H9 (cell line): ENCODE results near the gene CPLX1. TPM values are rescaled to one million over a fixed set of nuclear protein-coding genes. Genes with fewer than 3 reads are reported as not detected.

ENCODE experiments used
- DNase-seq: peaks from one replicate; pipeline ENCODE4 v3.0.0-alpha.2; 2017
- H2AFZ ChIP-seq: one replicate; pipeline ENCODE4 v1.6.1; 2013; ENCODE audit warnings: mild to moderate bottlenecking, low read length, control low read depth, moderate library complexity
- H2AK5ac ChIP-seq: 2 replicates; pipeline ENCODE4 v1.6.1; 2013; ENCODE audit warnings: low read length, control low read depth, mixed read lengths; ENCODE audit not compliant: insufficient read length
- H2BK120ac ChIP-seq: one replicate; pipeline ENCODE4 v1.6.1; 2013; ENCODE audit warnings: low read depth, mild to moderate bottlenecking, low read length, control low read depth, inconsistent platforms; ENCODE audit not compliant: poor library complexity, severe bottlenecking
- H2BK12ac ChIP-seq: 2 replicates; pipeline ENCODE4 v1.6.1; 2013; ENCODE audit warnings: low read length, control low read depth, mixed read lengths, low read depth; ENCODE audit not compliant: insufficient read length
- H2BK15ac ChIP-seq: 2 replicates; pipeline ENCODE4 v1.6.1; 2013; ENCODE audit warnings: low read depth, low read length, control low read depth
- H2BK20ac ChIP-seq: one replicate; pipeline ENCODE4 v1.6.1; 2013; ENCODE audit warnings: low read depth, mild to moderate bottlenecking, low read length, control low read depth, inconsistent platforms; ENCODE audit not compliant: poor library complexity, severe bottlenecking
- H2BK5ac ChIP-seq: 2 replicates; pipeline ENCODE4 v1.6.1; 2013; ENCODE audit warnings: low read length, control low read depth, mixed read lengths; ENCODE audit not compliant: insufficient read length
- H3K14ac ChIP-seq: 2 replicates; pipeline ENCODE4 v1.6.1; 2013; ENCODE audit warnings: low read length, control low read depth; ENCODE audit not compliant: insufficient read depth
- H3K18ac ChIP-seq: 2 replicates; pipeline ENCODE4 v1.6.1; 2013; ENCODE audit warnings: low read depth, mild to moderate bottlenecking, mixed read lengths, low read length, control low read depth; ENCODE audit not compliant: insufficient read length
- H3K23ac ChIP-seq: 2 replicates; pipeline ENCODE4 v1.6.1; 2013; ENCODE audit warnings: low read length, control low read depth, mixed read lengths, low read depth; ENCODE audit not compliant: insufficient read length
- H3K23me2 ChIP-seq: 2 replicates; pipeline ENCODE4 v1.6.1; 2013; ENCODE audit warnings: low read depth, mild to moderate bottlenecking, mixed read lengths, low read length, control low read depth; ENCODE audit not compliant: insufficient read length, poor library complexity, severe bottlenecking
- H3K27ac ChIP-seq: 2 replicates; pipeline ENCODE4 v1.5.1; 2013; ENCODE audit warnings: low read length, control low read depth, mixed read lengths, low read depth; ENCODE audit not compliant: insufficient read length
- H3K27me3 ChIP-seq: 2 replicates; pipeline ENCODE4 v1.6.1; 2013; ENCODE audit warnings: low read length, control low read depth, inconsistent platforms; ENCODE audit not compliant: insufficient read depth
- H3K4ac ChIP-seq: 2 replicates; pipeline ENCODE4 v1.6.1; 2013; ENCODE audit warnings: low read depth, mild to moderate bottlenecking, control low read depth, inconsistent platforms, low read length, moderate library complexity
- H3K4me1 ChIP-seq: 2 replicates; pipeline ENCODE4 v1.6.1; 2013; ENCODE audit warnings: low read length, control low read depth, inconsistent platforms; ENCODE audit not compliant: insufficient read depth
- H3K4me2 ChIP-seq: 2 replicates; pipeline ENCODE4 v1.6.1; 2013; ENCODE audit warnings: low read length, control low read depth, mixed read lengths; ENCODE audit not compliant: insufficient read length, insufficient read depth
- H3K56ac ChIP-seq: 2 replicates; pipeline ENCODE4 v1.6.1; 2013; ENCODE audit warnings: low read depth, mild to moderate bottlenecking, mixed read lengths, low read length, control low read depth; ENCODE audit not compliant: insufficient read length
- H3K79me1 ChIP-seq: 2 replicates; pipeline ENCODE4 v1.6.1; 2013; ENCODE audit warnings: low read depth, mild to moderate bottlenecking, moderate library complexity, low read length, control low read depth, inconsistent platforms; ENCODE audit not compliant: insufficient read depth, poor library complexity, severe bottlenecking
- H3K79me2 ChIP-seq: 2 replicates; pipeline ENCODE4 v1.6.1; 2013; ENCODE audit warnings: low read length, control low read depth, inconsistent platforms; ENCODE audit not compliant: insufficient read depth
- H3K9ac ChIP-seq: 2 replicates; pipeline ENCODE4 v1.6.1; 2013; ENCODE audit warnings: low read length, control low read depth, mixed read lengths; ENCODE audit not compliant: insufficient read length; ENCODE audit errors: extremely low read depth
- H3K9me3 ChIP-seq: one replicate; pipeline ENCODE4 v1.6.1; 2013; ENCODE audit warnings: low read depth, low read length, inconsistent platforms; ENCODE audit not compliant: control insufficient read depth
- H3T11ph ChIP-seq: one replicate; pipeline ENCODE4 v1.6.1; 2013; ENCODE audit warnings: mild to moderate bottlenecking, low read length, control low read depth, inconsistent platforms
- H4K20me1 ChIP-seq: one replicate; pipeline ENCODE4 v1.6.1; 2013; ENCODE audit not compliant: control insufficient read depth, insufficient read length, insufficient read depth
- H4K5ac ChIP-seq: 2 replicates; pipeline ENCODE4 v1.6.1; 2013; ENCODE audit warnings: low read depth, mild to moderate bottlenecking, mixed read lengths, low read length, control low read depth; ENCODE audit not compliant: insufficient read length
- H4K8ac ChIP-seq: replicated peaks from 2 replicates; pipeline ENCODE4 v1.6.1; 2013; ENCODE audit warnings: low read length, control low read depth, mixed read lengths, low read depth; ENCODE audit not compliant: insufficient read length
- H4K91ac ChIP-seq: 2 replicates; pipeline ENCODE4 v1.6.1; 2013; ENCODE audit warnings: low read depth, mild to moderate bottlenecking, moderate library complexity, mixed read lengths, low read length, control low read depth; ENCODE audit not compliant: insufficient read length
- H3K27ac Mint-ChIP-seq, 3 experiments: 2 replicates in 2 of 3; 3 replicates in 1 of 3; pipeline ENCODE4 v1.8.0; 2020 to 2021; ENCODE audit warnings: mixed read lengths in 3 of 3, mild to moderate bottlenecking in 1 of 3, moderate library complexity in 1 of 3
- H3K27me3 Mint-ChIP-seq: 2 replicates; pipeline ENCODE4 v1.8.0; 2021; ENCODE audit warnings: low read depth, mild to moderate bottlenecking, moderate library complexity, mixed read lengths
- H3K36me3 Mint-ChIP-seq, 3 experiments: 2 replicates in 2 of 3; 3 replicates in 1 of 3; pipeline ENCODE4 v1.8.0; 2020 to 2021; ENCODE audit warnings: low read depth in 3 of 3, mixed read lengths in 3 of 3; ENCODE audit not compliant: insufficient read depth in 1 of 3
- H3K4me1 Mint-ChIP-seq, 2 experiments: 2 replicates each; pipeline ENCODE4 v1.8.0; 2020; ENCODE audit warnings: mixed read lengths in 2 of 2
- H3K4me3 Mint-ChIP-seq, 2 experiments: 2 replicates in 1 of 2; 3 replicates in 1 of 2; pipeline ENCODE4 v1.8.0; 2020 to 2021; ENCODE audit warnings: mild to moderate bottlenecking in 2 of 2, mixed read lengths in 2 of 2, moderate library complexity in 1 of 2
- H3K9me3 Mint-ChIP-seq, 2 experiments: 2 replicates in 1 of 2; 3 replicates in 1 of 2; pipeline ENCODE4 v1.8.0; 2020; ENCODE audit warnings: mild to moderate bottlenecking in 2 of 2, mixed read lengths in 2 of 2, moderate library complexity in 1 of 2
- CTCF ChIP-seq: fragments of 200-600 bp; sonication (generic); conservative IDR thresholded peaks from 3 replicates; pipeline ENCODE4 v1.8.0; 2021; ENCODE audit warnings: antibody characterized with exemption, mild to moderate bottlenecking
- WGBS: extraction: QIAGEN DNeasy Blood & Tissue Kit; methylation state at CpG from one replicate; pipeline ENCODE4 v1.1.7; 2013; ENCODE audit warnings: missing lambda C conversion rate, low lambda C conversion rate, mixed read lengths; ENCODE audit not compliant: insufficient read length; ENCODE audit errors: extremely low coverage; 5-methylcytosine and 5-hydroxymethylcytosine counted together
- total RNA-seq: library from RNA; stranded (reverse); gene quantifications from 2 replicates; pipeline ENCODE4 v1.2.1, GENCODE V29; 2021

CPLX1 gene
- total RNA-seq, 1 experiment from 2014 or later = 0.90 TPM

GRCh38 chr4:761739-762138 is 64.2 kb downstream of the CPLX1 start:
- Mint-ChIP-seq H3K4me3 (no peak overlapping the region), H3K4me1 (peaks cover 2% of the 10 kb centered on the region in 2 experiments), H3K36me3 (peaks cover 73 to 88% (median 84%) of the 10 kb centered on the region in 3 experiments), H3K27me3 (peaks cover 6% of the 10 kb centered on the region), H3K9me3 (peaks cover 14 to 36% of the 10 kb centered on the region in 2 experiments), H3K27ac (peak overlapping the region in 1 of 3 experiments; percentile 20; a peak in 1 of 7 replicates)
- Histone ChIP-seq H3K56ac (no peak overlapping the region), H3K14ac (no peak overlapping the region), H3K9me3 (no peaks in the 10 kb centered on the region), H4K5ac (no peak overlapping the region), H3K79me2 (no peaks in the 10 kb centered on the region), H2BK12ac (no peak overlapping the region), H2BK20ac (no peak overlapping the region), H3K27me3 (no peaks in the 10 kb centered on the region), H4K8ac (no peak overlapping the region), H3K4ac (no peak overlapping the region), H3K23me2 (no peaks in the 10 kb centered on the region), H2BK15ac (no peak overlapping the region), H2BK120ac (no peak overlapping the region), H2AK5ac (no peak overlapping the region), H3K9ac (no peak overlapping the region), H4K20me1 (no peaks in the 10 kb centered on the region), H2AFZ (no peak overlapping the region), H2BK5ac (no peak overlapping the region), H3K4me1 (no peaks in the 10 kb centered on the region), H3K18ac (no peak overlapping the region), H3K27ac (no peak overlapping the region), H3K4me2 (no peak overlapping the region), H3T11ph (no peak overlapping the region), H4K91ac (no peak overlapping the region), H3K79me1 (no peaks in the 10 kb centered on the region), H3K23ac (no peak overlapping the region)
- TF ChIP-seq CTCF = no peak
- WGBS = no CpG with 5 or more reads among the region's 14 CpGs
- no peak for DNase-seq
